Mammary epithelial cell (primary cell): Measurements from ENCODE around the gene SLC5A10.

ENCODE experiments used
- EZH2 ChIP-seq: IDR thresholded peaks from 2 replicates; pipeline ENCODE4 v1.6.1; 2012; ENCODE audit warnings: low read length, inconsistent platforms, borderline replicate concordance
- TF ChIP-seq, protein P1 (sequence below), 2 donors: IDR thresholded peaks in 1 of 2; conservative IDR thresholded peaks in 1 of 2; 2 replicates each; pipeline ENCODE4 v1.5.1; 2011 to 2012; ENCODE audit warnings: inconsistent platforms in 2 of 2, low read length in 2 of 2, mild to moderate bottlenecking in 2 of 2, control low read depth in 1 of 2, low read depth in 1 of 2; ENCODE audit not compliant: insufficient read depth in 1 of 2; ENCODE audit errors: extremely low read depth in 1 of 2

DNA sequence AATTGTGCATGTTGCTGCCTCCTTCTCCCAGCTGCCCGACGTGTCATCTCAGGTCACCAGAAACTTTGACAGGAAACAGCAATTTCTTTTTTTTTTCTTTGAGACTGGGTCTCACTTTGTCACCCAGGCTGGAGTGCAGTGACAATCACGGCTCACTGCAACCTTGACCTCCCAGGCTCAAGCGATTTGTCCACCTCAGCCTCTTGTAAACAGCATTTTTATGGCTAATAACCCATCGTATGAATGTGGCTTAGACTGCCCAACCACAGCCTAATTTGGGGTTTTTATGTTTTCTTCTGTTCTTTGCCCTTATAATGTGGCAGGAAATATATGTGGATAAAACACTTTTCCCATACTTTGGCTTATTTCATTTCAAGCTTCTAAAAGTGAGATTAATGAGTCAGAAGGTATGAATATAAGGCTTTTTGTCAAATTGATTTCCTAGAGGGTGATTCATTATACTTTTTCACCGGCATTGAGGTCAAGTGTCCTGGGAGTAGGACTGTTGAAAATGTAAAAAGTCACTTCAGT, 31.0 kb upstream of the SLC5A10 start:
- TF ChIP-seq, protein P1, sequence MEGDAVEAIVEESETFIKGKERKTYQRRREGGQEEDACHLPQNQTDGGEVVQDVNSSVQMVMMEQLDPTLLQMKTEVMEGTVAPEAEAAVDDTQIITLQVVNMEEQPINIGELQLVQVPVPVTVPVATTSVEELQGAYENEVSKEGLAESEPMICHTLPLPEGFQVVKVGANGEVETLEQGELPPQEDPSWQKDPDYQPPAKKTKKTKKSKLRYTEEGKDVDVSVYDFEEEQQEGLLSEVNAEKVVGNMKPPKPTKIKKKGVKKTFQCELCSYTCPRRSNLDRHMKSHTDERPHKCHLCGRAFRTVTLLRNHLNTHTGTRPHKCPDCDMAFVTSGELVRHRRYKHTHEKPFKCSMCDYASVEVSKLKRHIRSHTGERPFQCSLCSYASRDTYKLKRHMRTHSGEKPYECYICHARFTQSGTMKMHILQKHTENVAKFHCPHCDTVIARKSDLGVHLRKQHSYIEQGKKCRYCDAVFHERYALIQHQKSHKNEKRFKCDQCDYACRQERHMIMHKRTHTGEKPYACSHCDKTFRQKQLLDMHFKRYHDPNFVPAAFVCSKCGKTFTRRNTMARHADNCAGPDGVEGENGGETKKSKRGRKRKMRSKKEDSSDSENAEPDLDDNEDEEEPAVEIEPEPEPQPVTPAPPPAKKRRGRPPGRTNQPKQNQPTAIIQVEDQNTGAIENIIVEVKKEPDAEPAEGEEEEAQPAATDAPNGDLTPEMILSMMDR (conservative IDR thresholded peaks at IDR 0.05 in 1 of 2, IDR thresholded peaks at IDR 0.05 in 1 of 2; ENCODE audit: extremely low read depth in 1 of 2, insufficient read depth in 1 of 2, low read depth in 1 of 2, low read length in 2 of 2): no peak
- no peak for TF ChIP-seq EZH2
